Gastrocnemius medialis (tissue), 4 donors: ENCODE results near the gene NFASC. TPM values are rescaled to one million over a fixed set of nuclear protein-coding genes. Genes with fewer than 3 reads are reported as not detected.

Experiments used
- ATAC-seq, 2 donors: fragments of 150-250 bp; one replicate each; pipeline ENCODE4 v1.9.1; 2016
- DNase-seq, 2 donors: peaks; one replicate each; pipeline ENCODE4 v3.0.0-alpha.2; 2019
- H3K27ac ChIP-seq, 4 donors: fragments of 200-600 bp; sonication (generic); 1 replicate in 1 of 4; 2 replicates in 3 of 4; pipeline ENCODE4 v1.5.1; 2016 to 2018; ENCODE audit warnings: mild to moderate bottlenecking in 2 of 4, moderate library complexity in 1 of 4
- H3K27me3 ChIP-seq, 3 donors: fragments of 200-600 bp; sonication (generic) in 2 of 3; 1 replicate in 1 of 3; 2 replicates in 2 of 3; pipeline versions ENCODE4 v1.5.1 to v1.6.0; 2016 to 2019; ENCODE audit warnings: mild to moderate bottlenecking in 1 of 3, moderate library complexity in 1 of 3
- H3K36me3 ChIP-seq, 2 donors: fragments of 200-600 bp; sonication (generic) in 1 of 2; one replicate each; pipeline ENCODE4 v1.5.1; 2017 to 2018
- H3K4me1 ChIP-seq, 2 donors: fragments of 200-600 bp; sonication (generic) in 1 of 2; one replicate each; pipeline ENCODE4 v1.5.1; 2016 to 2017; ENCODE audit warnings: mild to moderate bottlenecking in 2 of 2
- H3K4me3 ChIP-seq, 4 donors: fragments of 200-600 bp; sonication (generic) in 3 of 4; 1 replicate in 1 of 4; 2 replicates in 3 of 4; pipeline ENCODE4 v1.5.1; 2016 to 2019; ENCODE audit warnings: mild to moderate bottlenecking in 2 of 4
- H3K9me3 ChIP-seq, 3 donors: fragments of 200-600 bp; sonication (generic) in 2 of 3; 1 replicate in 1 of 3; 2 replicates in 2 of 3; pipeline ENCODE4 v1.5.1; 2016 to 2019
- POLR2A ChIP-seq, 2 donors: fragments of 450-650 bp; IDR thresholded peaks; one replicate each; pipeline ENCODE4 v1.6.1; 2017; ENCODE audit warnings: antibody characterized with exemption in 2 of 2, mild to moderate bottlenecking in 2 of 2, moderate library complexity in 2 of 2
- in situ Hi-C, 4 donors: fragments of 200-750 bp; cut with MboI; loops; one replicate each; pipeline versions ENCODE4 v1.15.0 to v1.8.0; 2017; ENCODE audit warnings: low sequenced_read_pairs in 4 of 4
- intact Hi-C: fragments of 100-400 bp; cut with DNase I; formaldehyde crosslinking; loops from one replicate; pipeline ENCODE4 v1.15.1; 2023; ENCODE audit warnings: low total_unique reads
- total RNA-seq, 4 donors: library from RNA; depleted of rRNA; stranded (reverse); fragments of >200 nt; gene quantifications; one replicate each; pipeline versions ENCODE4 v1.1.0 to v1.2.3, GENCODE V29; 2016
- TF ChIP-seq, protein P1 (sequence below), 5 experiments: fragments of 450-650 bp in 3 of 5; fragments of 200-600 bp in 2 of 5; sonication (generic) in 2 of 5; IDR thresholded peaks in 4 of 5; conservative IDR thresholded peaks in 1 of 5; 1 replicate in 4 of 5; 2 replicates in 1 of 5; pipeline ENCODE4 v1.5.1; 2016 to 2019; ENCODE audit warnings: antibody characterized with exemption in 5 of 5, mild to moderate bottlenecking in 3 of 5, moderate library complexity in 3 of 5

Gene NFASC
- total RNA-seq, 4 donors from 2014 or later, result 0.75 to 4.7 (median 2.4) TPM

DNA sequence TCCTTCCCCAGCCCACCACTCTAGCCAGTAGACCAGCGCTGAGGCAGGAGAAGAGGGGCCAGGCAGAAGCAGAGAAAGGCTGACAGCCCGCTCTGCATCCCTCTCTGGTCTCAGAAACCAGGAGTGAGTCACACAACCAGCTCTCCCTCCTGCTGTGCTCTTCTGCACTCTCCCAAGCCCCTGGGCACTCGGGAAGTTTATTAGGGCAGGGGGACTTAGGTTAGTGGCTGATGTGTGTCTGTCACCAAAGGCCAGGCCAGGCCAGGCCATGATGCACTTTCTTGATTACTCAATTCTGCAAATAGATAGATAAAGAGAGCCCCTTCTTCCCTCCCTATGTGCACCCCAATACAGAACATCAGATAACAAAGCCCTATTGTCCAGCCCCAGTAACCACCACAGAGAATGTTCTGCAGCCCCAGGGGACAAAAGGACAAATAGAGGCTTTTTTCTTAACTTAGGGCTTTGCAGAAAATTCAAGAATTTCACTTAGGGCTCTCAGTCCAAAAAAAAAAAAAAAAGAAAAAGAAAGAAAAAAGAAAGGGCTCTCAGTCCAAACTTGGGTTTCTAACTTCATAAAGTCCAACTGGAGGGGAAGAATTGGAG lies 119.5 kb downstream of the NFASC start:
- peaks cover 0 to 2% (median 0%) of the 10 kb centered on the region in 3 donors for H3K27me3 ChIP-seq
- no peaks in the 10 kb centered on the region for H3K4me1 ChIP-seq
- no peaks in the 10 kb centered on the region for H3K36me3 ChIP-seq
- intact Hi-C loops, result loop anchor here (5.0 kb wide), 1 partner anchor 72 kb away; no protein-coding TSS in a partner anchor
- no peaks in the 10 kb centered on the region for H3K9me3 ChIP-seq
- in situ Hi-C loops, result loop anchor here in 1 of 4 donors (25.0 kb wide), 1 partner anchor 272 kb away; no protein-coding TSS in a partner anchor
- TF ChIP-seq POLR2A (IDR thresholded peaks at IDR 0.05), result no peak
- TF ChIP-seq, protein P1, sequence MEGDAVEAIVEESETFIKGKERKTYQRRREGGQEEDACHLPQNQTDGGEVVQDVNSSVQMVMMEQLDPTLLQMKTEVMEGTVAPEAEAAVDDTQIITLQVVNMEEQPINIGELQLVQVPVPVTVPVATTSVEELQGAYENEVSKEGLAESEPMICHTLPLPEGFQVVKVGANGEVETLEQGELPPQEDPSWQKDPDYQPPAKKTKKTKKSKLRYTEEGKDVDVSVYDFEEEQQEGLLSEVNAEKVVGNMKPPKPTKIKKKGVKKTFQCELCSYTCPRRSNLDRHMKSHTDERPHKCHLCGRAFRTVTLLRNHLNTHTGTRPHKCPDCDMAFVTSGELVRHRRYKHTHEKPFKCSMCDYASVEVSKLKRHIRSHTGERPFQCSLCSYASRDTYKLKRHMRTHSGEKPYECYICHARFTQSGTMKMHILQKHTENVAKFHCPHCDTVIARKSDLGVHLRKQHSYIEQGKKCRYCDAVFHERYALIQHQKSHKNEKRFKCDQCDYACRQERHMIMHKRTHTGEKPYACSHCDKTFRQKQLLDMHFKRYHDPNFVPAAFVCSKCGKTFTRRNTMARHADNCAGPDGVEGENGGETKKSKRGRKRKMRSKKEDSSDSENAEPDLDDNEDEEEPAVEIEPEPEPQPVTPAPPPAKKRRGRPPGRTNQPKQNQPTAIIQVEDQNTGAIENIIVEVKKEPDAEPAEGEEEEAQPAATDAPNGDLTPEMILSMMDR (IDR thresholded peaks at IDR 0.05 in 4 of 5, conservative IDR thresholded peaks at IDR 0.05 in 1 of 5), result no peak
- H3K27ac ChIP-seq, result no peak overlapping the region
- ATAC-seq (no peak), DNase-seq (no peak)
- H3K4me3 ChIP-seq, result no peak overlapping the region

DNA sequence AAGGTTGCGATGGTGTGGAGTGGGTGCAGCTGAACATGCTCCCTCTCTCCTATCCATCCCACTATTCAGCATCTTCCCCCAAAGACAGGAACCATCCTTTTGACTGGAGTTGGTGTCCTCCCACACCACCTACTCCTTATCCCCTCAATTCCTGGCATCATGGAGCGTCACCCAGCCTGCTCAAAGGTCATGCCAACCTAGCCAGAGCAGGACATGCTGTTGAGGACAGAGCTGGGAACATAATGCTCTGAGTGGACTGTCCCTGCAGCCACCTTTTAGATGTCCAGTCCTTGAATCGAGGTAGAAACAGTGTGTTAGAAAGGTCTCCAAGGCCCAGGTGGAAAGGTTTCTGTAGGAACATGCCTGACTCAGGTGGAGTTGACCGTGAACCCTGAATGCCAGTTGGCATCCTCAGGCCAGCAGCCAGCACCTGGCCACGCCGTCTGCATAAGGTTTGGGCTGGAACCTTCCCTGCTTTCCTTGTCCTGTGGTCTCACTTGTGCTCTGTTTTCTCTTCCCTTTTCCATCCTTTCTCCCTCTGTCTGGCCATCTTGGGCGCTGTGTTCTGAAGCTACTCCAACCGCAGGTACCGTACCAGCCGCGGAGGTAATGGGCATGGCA lies 120.2 kb downstream of the NFASC start:
- Histone ChIP-seq H3K27ac (no peak overlapping the region), H3K4me1 (no peaks in the 10 kb centered on the region), H3K27me3 (peaks cover 0 to 2% (median 0%) of the 10 kb centered on the region in 3 donors), H3K9me3 (no peaks in the 10 kb centered on the region), H3K4me3 (no peak overlapping the region), H3K36me3 (no peaks in the 10 kb centered on the region)
- TF ChIP-seq, protein P1 (IDR thresholded peaks at IDR 0.05 in 4 of 5, conservative IDR thresholded peaks at IDR 0.05 in 1 of 5), result no peak
- TF ChIP-seq POLR2A (IDR thresholded peaks at IDR 0.05), result no peak
- intact Hi-C loops, result loop anchor here (5.0 kb wide), 1 partner anchor 71 kb away; no protein-coding TSS in a partner anchor
- in situ Hi-C loops, result loop anchor here in 1 of 4 donors (25.0 kb wide), 1 partner anchor 271 kb away; no protein-coding TSS in a partner anchor
- ATAC-seq (no peak), DNase-seq (no peak)

DNA sequence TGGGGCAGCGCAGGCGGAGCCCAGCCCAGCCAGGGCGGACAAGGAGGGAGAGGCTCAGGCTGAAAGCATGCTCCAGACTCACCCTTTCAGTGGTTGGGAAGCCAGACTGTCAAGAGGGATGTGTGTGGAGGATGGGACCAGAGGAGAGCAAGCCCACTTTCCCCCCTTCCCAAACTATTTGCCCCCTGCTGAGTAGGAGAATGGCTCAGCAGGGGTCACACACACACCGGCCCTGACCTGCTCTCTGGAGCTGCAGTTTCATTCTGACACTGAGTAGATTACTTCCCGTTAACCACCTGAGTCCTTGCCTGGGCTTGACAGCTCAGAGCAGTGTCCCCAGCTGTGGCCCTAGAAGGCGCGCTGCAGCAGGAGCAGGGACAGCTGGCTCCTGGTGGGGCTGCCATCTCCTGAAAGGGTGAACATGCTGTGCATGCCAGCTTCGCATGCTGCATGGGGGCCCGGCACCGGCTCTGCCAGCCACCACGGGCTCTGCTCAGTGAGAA lies 120.7 kb downstream of the NFASC start:
- ATAC-seq (no peak), DNase-seq (no peak)
- H3K9me3 ChIP-seq, result no peaks in the 10 kb centered on the region
- H3K4me3 ChIP-seq, result no peak overlapping the region
- H3K36me3 ChIP-seq, result no peaks in the 10 kb centered on the region
- no peak overlapping the region for H3K27ac ChIP-seq
- peaks cover 0 to 2% (median 0%) of the 10 kb centered on the region in 3 donors for H3K27me3 ChIP-seq
- intact Hi-C loops (loop anchor here (5.0 kb wide), 1 partner anchor 71 kb away; no protein-coding TSS in a partner anchor), in situ Hi-C loops (loop anchor here in 1 of 4 donors (25.0 kb wide), 1 partner anchor 271 kb away; no protein-coding TSS in a partner anchor)
- no peaks in the 10 kb centered on the region for H3K4me1 ChIP-seq
- TF ChIP-seq, protein P1 (IDR thresholded peaks at IDR 0.05 in 4 of 5, conservative IDR thresholded peaks at IDR 0.05 in 1 of 5), result no peak
- no peak for TF ChIP-seq POLR2A (IDR thresholded peaks at IDR 0.05)

DNA sequence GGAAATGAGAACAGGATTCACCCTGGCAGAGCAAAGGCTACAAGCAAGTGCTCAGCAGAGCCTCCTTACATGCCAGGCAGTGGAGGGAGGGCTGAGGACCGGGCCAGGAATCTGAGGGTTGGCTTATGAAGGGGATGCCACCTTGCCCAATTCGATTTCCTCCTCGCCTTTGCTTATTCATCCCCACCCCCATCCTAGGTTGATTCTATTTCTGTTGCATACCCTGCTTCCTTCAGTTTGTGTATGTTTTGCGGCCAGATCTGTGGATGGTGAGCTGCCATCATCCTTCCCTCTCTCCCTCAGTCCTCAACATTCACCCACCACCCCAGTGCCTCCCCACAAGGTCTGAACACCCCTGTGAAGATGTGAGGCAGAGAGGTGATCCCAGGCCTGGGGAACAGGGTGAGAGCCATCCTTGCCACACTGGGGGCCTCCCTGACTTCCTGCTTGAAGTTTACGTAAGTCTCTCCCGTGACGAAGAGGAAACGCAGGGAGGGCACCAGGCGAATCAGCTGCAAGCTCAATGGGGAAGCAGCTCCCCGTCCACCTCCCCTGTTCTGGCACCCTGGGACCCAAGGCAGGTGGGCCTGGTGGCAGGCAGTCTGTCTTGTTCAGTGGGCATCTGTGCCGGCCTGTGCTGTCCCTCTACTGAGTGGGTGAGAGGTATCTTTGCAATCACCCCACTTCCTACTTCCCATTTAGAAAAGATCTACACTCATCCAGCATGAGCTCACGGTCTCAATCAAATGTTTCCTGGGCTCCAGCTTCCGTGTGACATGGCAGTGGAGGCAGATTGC lies 121.7 kb downstream of the NFASC start:
- no peaks in the 10 kb centered on the region for H3K4me1 ChIP-seq
- in situ Hi-C loops, result loop anchor here in 1 of 4 donors (25.0 kb wide), 1 partner anchor 270 kb away; no protein-coding TSS in a partner anchor
- ATAC-seq (no peak), DNase-seq (no peak)
- H3K27ac ChIP-seq, result no peak overlapping the region
- no peak overlapping the region for H3K4me3 ChIP-seq
- H3K9me3 ChIP-seq, result no peaks in the 10 kb centered on the region
- intact Hi-C loops, result loop anchor here (5.0 kb wide), 1 partner anchor 70 kb away; no protein-coding TSS in a partner anchor
- H3K36me3 ChIP-seq, result no peaks in the 10 kb centered on the region
- peaks cover 0 to 2% (median 0%) of the 10 kb centered on the region in 3 donors for H3K27me3 ChIP-seq
- TF ChIP-seq, protein P1 (IDR thresholded peaks at IDR 0.05 in 4 of 5, conservative IDR thresholded peaks at IDR 0.05 in 1 of 5), result no peak
- TF ChIP-seq POLR2A (IDR thresholded peaks at IDR 0.05), result no peak
